Measurements from ENCODE around the gene DNAJB11. TPM values are rescaled to one million over a fixed set of nuclear protein-coding genes. Genes with fewer than 3 reads are reported as not detected.
"Not testable (repeated sequence)": the region's sequence is repeated elsewhere in the genome, so short reads cannot be mapped to it uniquely, and the experiment has no call there.

The DNAJB11 gene
- total RNA-seq, 1 donor from 2014 or later = 68.2 TPM

GRCh38 chr3:186551387-186551786, 19.1 kb upstream of the DNAJB11 start:
- intact Hi-C loops (cut with micrococcal nuclease) = no loop called here

GRCh38 chr3:186552408-186553031, 18.0 kb upstream of the DNAJB11 start:
- intact Hi-C loops (cut with micrococcal nuclease) = no loop called here

- intact Hi-C loops (cut with micrococcal nuclease) = loop anchor here (10.0 kb wide), 1 partner anchor 460 kb away; no protein-coding TSS in a partner anchor
These were observed 5.9 kb upstream of the DNAJB11 start for GRCh38 chr3:186564586-186564985.

- intact Hi-C loops (cut with micrococcal nuclease) = loop anchor here (1.0 to 10.0 kb wide), 3 partner anchors 51 to 628 kb away; partner anchors contain the start of gene TRA2B
These were observed 3.8 kb upstream of the DNAJB11 start for GRCh38 chr3:186566772-186567071.

GRCh38 chr3:186567072-186567921, 3.2 kb upstream of the DNAJB11 start, which contains the start of gene TBCCD1:
TSS of gene TBCCD1 (minus strand) at chr3:186567339. CDS start at chr3:186564329, 3,010 bp downstream.
- intact Hi-C loops (cut with micrococcal nuclease) = loop anchor here (1.0 to 10.0 kb wide), 3 partner anchors 50 to 629 kb away; partner anchors contain the start of gene TRA2B

- intact Hi-C loops (cut with micrococcal nuclease) = loop anchor here (5.0 to 10.0 kb wide), 2 partner anchors 48 to 455 kb away; no protein-coding TSS in a partner anchor
These were observed 1.2 kb upstream of the DNAJB11 start for GRCh38 chr3:186569361-186569760.

- intact Hi-C loops (cut with micrococcal nuclease) = loop anchor here (1.0 to 10.0 kb wide), 8 partner anchors 48 to 983 kb away; partner anchors contain the start of genes EIF4A2, RFC4, RPL39L and SENP2
These were observed 783 bp upstream of the DNAJB11 start for GRCh38 chr3:186569779-186570095.

- intact Hi-C loops (cut with micrococcal nuclease) = loop anchor here (1.0 to 2.0 kb wide), 6 partner anchors 212 to 985 kb away; partner anchors contain the start of genes EIF4A2, RFC4, RPL39L and SENP2
These were observed 572 bp downstream of the DNAJB11 start for GRCh38 chr3:186570941-186571643.

- intact Hi-C loops (cut with micrococcal nuclease) = loop anchor here (2.0 kb wide), 2 partner anchors 255 to 567 kb away; partner anchors contain the start of gene RPL39L
These were observed 1.1 kb downstream of the DNAJB11 start for GRCh38 chr3:186571644-186572013.

GRCh38 chr3:186577521-186577920, 7.0 kb downstream of the DNAJB11 start:
- intact Hi-C loops (cut with micrococcal nuclease) = no loop called here

GRCh38 chr3:186580785-186581184, 10.3 kb downstream of the DNAJB11 start:
- intact Hi-C loops (cut with micrococcal nuclease) = no loop called here

- intact Hi-C loops (cut with micrococcal nuclease) = no loop called here
These were observed 12.0 kb downstream of the DNAJB11 start for GRCh38 chr3:186582541-186582940.

GRCh38 chr3:186583831-186584230, 13.3 kb downstream of the DNAJB11 start:
- intact Hi-C loops (cut with micrococcal nuclease) = no loop called here

- intact Hi-C loops (cut with micrococcal nuclease) = not testable (repeated sequence)
These were observed 15.7 kb downstream of the DNAJB11 start for GRCh38 chr3:186586245-186586644.

- intact Hi-C loops (cut with micrococcal nuclease) = no loop called here
These were observed 16.7 kb downstream of the DNAJB11 start for GRCh38 chr3:186587183-186587582.

GRCh38 chr3:186588632-186589031, 18.1 kb downstream of the DNAJB11 start:
- intact Hi-C loops (cut with micrococcal nuclease) = no loop called here

- intact Hi-C loops (cut with micrococcal nuclease) = no loop called here
These were observed 18.6 kb downstream of the DNAJB11 start for GRCh38 chr3:186589121-186589520.

GRCh38 chr3:186589856-186590579, 19.5 kb downstream of the DNAJB11 start:
- intact Hi-C loops (cut with micrococcal nuclease) = no loop called here

GRCh38 chr3:186590580-186591295, 20.2 kb downstream of the DNAJB11 start:
- intact Hi-C loops (cut with micrococcal nuclease) = no loop called here

GRCh38 chr3:186592682-186593081, 22.2 kb downstream of the DNAJB11 start:
- intact Hi-C loops (cut with micrococcal nuclease) = no loop called here
